ENCODE data around the gene FARS2.

- TF ChIP-seq POLR2A (IDR thresholded peaks at IDR 0.05) (no peak), CTCF (IDR thresholded peaks at IDR 0.05) (peak; percentile 49 to 69 (median 59))
Observed at GRCh38 chr6:5471044-5471443, 209.7 kb downstream of the FARS2 start.

Data from esophagus squamous epithelium (tissue), 4 donors.